WTC11 (cell line): ENCODE data around the gene AGPAT3.

Experiments used
- ESRRA ChIP-seq: sonication (generic); formaldehyde crosslinking; IDR thresholded peaks from 2 replicates; pipeline ENCODE4 v1.8.1; 2022; ENCODE audit warnings: mild to moderate bottlenecking, missing genetic modification reagents, borderline replicate concordance
- TCF7 ChIP-seq: sonication (generic); formaldehyde crosslinking; IDR thresholded peaks from 2 replicates; pipeline ENCODE4 v1.8.0; 2022; ENCODE audit warnings: mild to moderate bottlenecking, low read depth, missing genetic modification reagents, moderate library complexity
- TF ChIP-seq, protein P1 (sequence below): fragments of 200-600 bp; IDR thresholded peaks from 2 replicates; pipeline ENCODE4 v1.8.0; 2022; ENCODE audit warnings: antibody characterized with exemption
- TF ChIP-seq, protein P2 (sequence below): sonication (generic); formaldehyde crosslinking; IDR thresholded peaks from 2 replicates; pipeline ENCODE4 v1.8.0; 2022; ENCODE audit warnings: mild to moderate bottlenecking, missing genetic modification reagents

DNA sequence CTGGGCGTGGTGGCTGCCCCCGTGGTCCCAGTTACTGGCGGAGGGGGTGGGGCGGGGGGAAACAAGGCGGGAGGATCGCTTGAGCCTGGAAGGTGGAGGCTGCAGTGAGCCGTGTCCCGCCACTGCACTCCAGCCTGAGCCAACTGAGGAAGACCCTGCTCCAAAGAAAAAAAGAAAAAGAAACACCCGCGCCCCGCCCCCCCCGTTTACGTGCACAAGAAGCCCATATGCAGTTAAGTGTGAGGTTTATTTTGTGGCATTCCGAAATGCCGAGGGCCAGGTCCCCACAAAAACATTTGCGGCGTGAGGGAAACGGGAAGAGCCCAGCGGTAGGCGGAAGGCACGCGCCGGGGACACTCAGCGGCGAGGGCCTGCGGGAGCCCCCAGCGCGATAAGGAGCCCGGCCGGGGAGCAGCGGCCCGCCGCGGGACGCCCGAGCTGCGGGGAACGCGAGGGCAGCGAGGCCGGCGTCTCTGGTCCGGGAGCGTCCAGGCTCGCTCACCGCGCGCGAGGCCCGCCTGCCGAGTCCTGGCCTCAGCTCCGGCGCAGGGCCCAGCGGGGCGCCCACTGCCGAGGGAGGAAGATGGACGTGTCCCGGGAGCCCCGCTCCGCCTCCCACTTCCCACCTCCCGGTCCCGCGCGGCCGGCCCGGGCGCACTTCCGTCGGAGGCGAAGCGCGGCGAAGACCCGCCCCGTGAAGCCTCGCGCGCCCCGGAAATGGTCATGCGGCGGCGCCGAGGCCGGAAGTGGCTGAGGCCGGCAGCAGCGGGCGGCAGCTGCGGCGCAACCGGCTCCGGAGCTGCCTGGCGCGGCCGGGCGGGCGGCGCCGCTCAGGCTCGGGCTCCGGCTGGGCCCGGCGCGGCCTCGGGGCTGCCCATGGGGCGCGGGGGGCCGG is 146.8 kb downstream of the AGPAT3 start, which contains the start of gene TRAPPC10:
- TF ChIP-seq ESRRA (CRISPR knock-in tag), result 0 out of 2 replicates have a peak, but pooled peaks have one; percentile 39
- TF ChIP-seq TCF7 (CRISPR knock-in tag), result no peak
- TF ChIP-seq, protein P1, sequence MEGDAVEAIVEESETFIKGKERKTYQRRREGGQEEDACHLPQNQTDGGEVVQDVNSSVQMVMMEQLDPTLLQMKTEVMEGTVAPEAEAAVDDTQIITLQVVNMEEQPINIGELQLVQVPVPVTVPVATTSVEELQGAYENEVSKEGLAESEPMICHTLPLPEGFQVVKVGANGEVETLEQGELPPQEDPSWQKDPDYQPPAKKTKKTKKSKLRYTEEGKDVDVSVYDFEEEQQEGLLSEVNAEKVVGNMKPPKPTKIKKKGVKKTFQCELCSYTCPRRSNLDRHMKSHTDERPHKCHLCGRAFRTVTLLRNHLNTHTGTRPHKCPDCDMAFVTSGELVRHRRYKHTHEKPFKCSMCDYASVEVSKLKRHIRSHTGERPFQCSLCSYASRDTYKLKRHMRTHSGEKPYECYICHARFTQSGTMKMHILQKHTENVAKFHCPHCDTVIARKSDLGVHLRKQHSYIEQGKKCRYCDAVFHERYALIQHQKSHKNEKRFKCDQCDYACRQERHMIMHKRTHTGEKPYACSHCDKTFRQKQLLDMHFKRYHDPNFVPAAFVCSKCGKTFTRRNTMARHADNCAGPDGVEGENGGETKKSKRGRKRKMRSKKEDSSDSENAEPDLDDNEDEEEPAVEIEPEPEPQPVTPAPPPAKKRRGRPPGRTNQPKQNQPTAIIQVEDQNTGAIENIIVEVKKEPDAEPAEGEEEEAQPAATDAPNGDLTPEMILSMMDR, result no peak
- TF ChIP-seq, protein P2, sequence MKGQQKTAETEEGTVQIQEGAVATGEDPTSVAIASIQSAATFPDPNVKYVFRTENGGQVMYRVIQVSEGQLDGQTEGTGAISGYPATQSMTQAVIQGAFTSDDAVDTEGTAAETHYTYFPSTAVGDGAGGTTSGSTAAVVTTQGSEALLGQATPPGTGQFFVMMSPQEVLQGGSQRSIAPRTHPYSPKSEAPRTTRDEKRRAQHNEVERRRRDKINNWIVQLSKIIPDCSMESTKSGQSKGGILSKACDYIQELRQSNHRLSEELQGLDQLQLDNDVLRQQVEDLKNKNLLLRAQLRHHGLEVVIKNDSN (CRISPR knock-in tag), result 0 out of 2 replicates have a peak, but pooled peaks have one; percentile 13
